Nephron (organoid): ENCODE results near the gene FCRL6.

Source experiments
- H3K27ac Mint-ChIP-seq, 3 experiments: 2 replicates each; pipeline ENCODE4 v1.8.0; 2020; ENCODE audit warnings: mixed read lengths in 3 of 3, mild to moderate bottlenecking in 2 of 3, moderate library complexity in 1 of 3
- H3K27me3 Mint-ChIP-seq: 2 replicates; pipeline ENCODE4 v1.8.0; 2021; ENCODE audit warnings: low read depth, mild to moderate bottlenecking, moderate library complexity, mixed read lengths
- H3K36me3 Mint-ChIP-seq: 2 replicates; pipeline ENCODE4 v1.8.0; 2020; ENCODE audit warnings: low read depth, mixed read lengths
- H3K4me1 Mint-ChIP-seq: 2 replicates; pipeline ENCODE4 v1.8.0; 2020; ENCODE audit warnings: mixed read lengths
- H3K4me3 Mint-ChIP-seq, 3 experiments: 2 replicates each; pipeline ENCODE4 v1.8.0; 2020; ENCODE audit warnings: mild to moderate bottlenecking in 3 of 3, mixed read lengths in 3 of 3, moderate library complexity in 2 of 3
- H3K9me3 Mint-ChIP-seq: 2 replicates; pipeline ENCODE4 v1.8.0; 2020; ENCODE audit warnings: mixed read lengths
- CTCF ChIP-seq, 3 experiments: fragments of 200-600 bp; sonication (generic); IDR thresholded peaks; one replicate each; pipeline ENCODE4 v1.5.0; 2021; ENCODE audit warnings: antibody characterized with exemption in 3 of 3; ENCODE audit not compliant: unreplicated experiment in 3 of 3

The FCRL6 gene

GRCh38 chr1:159790237-159790917, 11.8 kb upstream of the FCRL6 start:
- H3K36me3 Mint-ChIP-seq, result no peaks in the 10 kb centered on the region

GRCh38 chr1:159791031-159791430, 11.1 kb upstream of the FCRL6 start:
- TF ChIP-seq CTCF (IDR thresholded peaks at IDR 0.05; ENCODE audit: unreplicated experiment in 3 of 3), result no peak
- Mint-ChIP-seq H3K4me3 (no peak overlapping the region), H3K9me3 (no peaks in the 10 kb centered on the region), H3K27ac (no peak overlapping the region), H3K4me1 (peaks cover 11% of the 10 kb centered on the region), H3K36me3 (no peaks in the 10 kb centered on the region), H3K27me3 (peaks cover 32% of the 10 kb centered on the region)

More at GRCh38 chr1:159790237-159790917, 11.8 kb upstream of the FCRL6 start:
- TF ChIP-seq CTCF (IDR thresholded peaks at IDR 0.05; ENCODE audit: unreplicated experiment in 3 of 3), result peak; percentile 37 to 60 (median 41)
- H3K4me3 Mint-ChIP-seq, result no peak overlapping the region
- H3K27me3 Mint-ChIP-seq, result peaks cover 32% of the 10 kb centered on the region
- H3K4me1 Mint-ChIP-seq, result peaks cover 11% of the 10 kb centered on the region
- no peaks in the 10 kb centered on the region for H3K9me3 Mint-ChIP-seq
- peak overlapping the region in 1 of 3 experiments; percentile 62 for H3K27ac Mint-ChIP-seq

- Mint-ChIP-seq H3K9me3 (no peaks in the 10 kb centered on the region), H3K4me1 (peaks cover 7% of the 10 kb centered on the region), H3K4me3 (no peak overlapping the region), H3K36me3 (no peaks in the 10 kb centered on the region), H3K27me3 (peaks cover 34% of the 10 kb centered on the region), H3K27ac (no peak overlapping the region)
- no peak for TF ChIP-seq CTCF (IDR thresholded peaks at IDR 0.05; ENCODE audit: unreplicated experiment in 3 of 3)
Measured at GRCh38 chr1:159791461-159791860, 10.7 kb upstream of the FCRL6 start.

DNA sequence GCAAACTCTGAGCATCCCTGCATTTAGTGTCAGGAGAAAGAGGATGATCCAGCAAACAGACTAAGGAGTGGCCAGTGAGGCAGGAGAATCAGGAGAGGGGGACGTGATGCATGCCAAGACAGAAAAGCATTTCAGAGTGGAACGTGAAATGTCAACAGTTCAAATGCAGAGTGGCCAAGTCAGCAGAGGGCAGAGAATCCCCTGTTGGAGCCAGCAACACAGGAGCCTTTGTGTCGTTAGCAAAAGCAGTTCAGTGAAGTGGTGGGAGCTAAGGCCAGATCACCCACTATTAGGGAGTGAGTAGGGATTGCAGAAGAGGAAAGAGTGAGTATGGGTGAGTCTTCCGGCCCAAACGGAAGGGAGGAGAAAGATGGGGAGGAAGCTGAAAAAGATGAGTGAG, 6.6 kb upstream of the FCRL6 start:
- no peak for TF ChIP-seq CTCF (IDR thresholded peaks at IDR 0.05; ENCODE audit: unreplicated experiment in 3 of 3)
- H3K4me3 Mint-ChIP-seq, result no peak overlapping the region
- H3K27ac Mint-ChIP-seq, result no peak overlapping the region
- H3K4me1 Mint-ChIP-seq, result no peaks in the 10 kb centered on the region
- H3K36me3 Mint-ChIP-seq, result no peaks in the 10 kb centered on the region
- no peaks in the 10 kb centered on the region for H3K9me3 Mint-ChIP-seq
- peaks cover 50% of the 10 kb centered on the region for H3K27me3 Mint-ChIP-seq

GRCh38 chr1:159798893-159799292, 3.3 kb upstream of the FCRL6 start:
- Mint-ChIP-seq H3K4me3 (no peak overlapping the region), H3K27ac (no peak overlapping the region), H3K9me3 (no peaks in the 10 kb centered on the region)

More at GRCh38 chr1:159798893-159799292, 3.3 kb upstream of the FCRL6 start:
- Mint-ChIP-seq H3K4me1 (no peaks in the 10 kb centered on the region), H3K36me3 (no peaks in the 10 kb centered on the region), H3K27me3 (peaks cover 34% of the 10 kb centered on the region)
- peak; percentile 67 to 71 (median 69) for TF ChIP-seq CTCF (IDR thresholded peaks at IDR 0.05; ENCODE audit: unreplicated experiment in 3 of 3)
